GM21825 (cell line): ENCODE results near the gene CCSER2.
"Not testable (repeated sequence)": the region's sequence is repeated elsewhere in the genome, so short reads cannot be mapped to it uniquely, and the experiment has no call there.

Source experiments
- ATAC-seq: cut with Tn5 transposase; IDR thresholded peaks from one replicate; pipeline ENCODE4 v1.9.1; 2021; ENCODE audit warnings: mild to moderate bottlenecking, moderate library complexity; ENCODE audit not compliant: unreplicated experiment

Gene CCSER2

GRCh38 chr10:84375881-84376280, 47.5 kb downstream of the CCSER2 start:
- ATAC-seq: no peak

GRCh38 chr10:84388148-84388547, 59.8 kb downstream of the CCSER2 start:
- no peak for ATAC-seq

- no peak for ATAC-seq
Observed at GRCh38 chr10:84390364-84390763, 62.0 kb downstream of the CCSER2 start.

- ATAC-seq: no peak
Observed at GRCh38 chr10:84391326-84391725, 62.9 kb downstream of the CCSER2 start.

- ATAC-seq: no peak
Observed at GRCh38 chr10:84392181-84392580, 63.8 kb downstream of the CCSER2 start.

GRCh38 chr10:84395581-84395980, 67.2 kb downstream of the CCSER2 start:
- no peak for ATAC-seq

- ATAC-seq: peak; percentile 70
Observed at GRCh38 chr10:84397735-84398144, 69.4 kb downstream of the CCSER2 start.

- no peak for ATAC-seq
Observed at GRCh38 chr10:84398696-84399095, 70.3 kb downstream of the CCSER2 start.

- ATAC-seq: no peak
Observed at GRCh38 chr10:84401854-84402611, 73.6 kb downstream of the CCSER2 start.

GRCh38 chr10:84404783-84405182, 76.4 kb downstream of the CCSER2 start:
- no peak for ATAC-seq

GRCh38 chr10:84405662-84406061, 77.3 kb downstream of the CCSER2 start:
- ATAC-seq: no peak

- ATAC-seq: no peak
Observed at GRCh38 chr10:84406561-84406960, 78.2 kb downstream of the CCSER2 start.

GRCh38 chr10:84407388-84408049, 79.1 kb downstream of the CCSER2 start:
- no peak for ATAC-seq

GRCh38 chr10:84412482-84412881, 84.1 kb downstream of the CCSER2 start:
- ATAC-seq: no peak

GRCh38 chr10:84414110-84414509, 85.7 kb downstream of the CCSER2 start:
- ATAC-seq: not testable (repeated sequence)

- no peak for ATAC-seq
Observed at GRCh38 chr10:84415539-84416244, 87.3 kb downstream of the CCSER2 start.

- no peak for ATAC-seq
Observed at GRCh38 chr10:84416245-84416555, 87.8 kb downstream of the CCSER2 start.

GRCh38 chr10:84423719-84424118, 95.3 kb downstream of the CCSER2 start:
- ATAC-seq: no peak

- ATAC-seq: no peak
Observed at GRCh38 chr10:84424731-84425167, 96.4 kb downstream of the CCSER2 start.

GRCh38 chr10:84427903-84428650, 99.7 kb downstream of the CCSER2 start:
- ATAC-seq: no peak

GRCh38 chr10:84428711-84429110, 100.3 kb downstream of the CCSER2 start:
- no peak for ATAC-seq
